Activated CD4-positive, alpha-beta T cell treated with anti-CD3 and anti-CD28 coated beads for 1 hour (primary cell): ENCODE measurements around the gene UBXN1.
A peak's percentile ranks its signal among the peaks of the same experiment; 100 is the strongest.

Source experiments
- DNase-seq: peaks from one replicate; pipeline ENCODE4 v3.0.0-alpha.2; 2020

The UBXN1 gene

GRCh38 chr11:62678770-62679696 lies at the start of gene UBXN1:
UBXN1 (minus strand) TSS chr11:62679073; CDS start chr11:62678923, 150 bp downstream.
- DNase-seq: peak; percentile 71

GRCh38 chr11:62728171-62728988 lies 49.5 kb upstream of the UBXN1 start, which contains the start of gene TTC9C:
TTC9C (plus strand) TSS chr11:62728486; CDS start chr11:62728849, 363 bp downstream.
- peak; percentile 70 for DNase-seq

GRCh38 chr11:62727872-62728170 lies 48.9 kb upstream of the UBXN1 start:
- peak; percentile 68 for DNase-seq

- peak; percentile 98 for DNase-seq
Observed at GRCh38 chr11:62727165-62727871, 48.4 kb upstream of the UBXN1 start, which contains the start of gene HNRNPUL2. HNRNPUL2 (minus strand) TSS chr11:62727457; CDS start chr11:62727156, 301 bp downstream.

GRCh38 chr11:62726915-62727164 lies 48.0 kb upstream of the UBXN1 start:
- no peak for DNase-seq

- DNase-seq: peak; percentile 19
Observed at GRCh38 chr11:62726156-62726914, 47.5 kb upstream of the UBXN1 start.

GRCh38 chr11:62725646-62726045 lies 46.8 kb upstream of the UBXN1 start:
- no peak for DNase-seq

- DNase-seq: no peak
Observed at GRCh38 chr11:62724171-62724570, 45.3 kb upstream of the UBXN1 start.

GRCh38 chr11:62721994-62722393 lies 43.1 kb upstream of the UBXN1 start:
- no peak for DNase-seq

GRCh38 chr11:62719302-62719978 lies 40.6 kb upstream of the UBXN1 start:
- no peak for DNase-seq

GRCh38 chr11:62716816-62717215 lies 37.9 kb upstream of the UBXN1 start:
- DNase-seq: no peak

- no peak for DNase-seq
Observed at GRCh38 chr11:62716206-62716605, 37.3 kb upstream of the UBXN1 start.

- no peak for DNase-seq
Observed at GRCh38 chr11:62715150-62716130, 36.6 kb upstream of the UBXN1 start.

- DNase-seq: no peak
Observed at GRCh38 chr11:62713343-62713742, 34.5 kb upstream of the UBXN1 start.

- no peak for DNase-seq
Observed at GRCh38 chr11:62712861-62713260, 34.0 kb upstream of the UBXN1 start.

- no peak for DNase-seq
Observed at GRCh38 chr11:62712276-62712812, 33.5 kb upstream of the UBXN1 start.

GRCh38 chr11:62710001-62710345 lies 31.1 kb upstream of the UBXN1 start:
- DNase-seq: no peak

GRCh38 chr11:62709247-62710000 lies 30.6 kb upstream of the UBXN1 start:
- peak; percentile 95 for DNase-seq

GRCh38 chr11:62708793-62709192 lies 29.9 kb upstream of the UBXN1 start:
- DNase-seq: peak; percentile 28

GRCh38 chr11:62708392-62708791 lies 29.5 kb upstream of the UBXN1 start:
- DNase-seq: no peak
